ENCODE results near the gene TDO2.

TDO2 gene

DNA sequence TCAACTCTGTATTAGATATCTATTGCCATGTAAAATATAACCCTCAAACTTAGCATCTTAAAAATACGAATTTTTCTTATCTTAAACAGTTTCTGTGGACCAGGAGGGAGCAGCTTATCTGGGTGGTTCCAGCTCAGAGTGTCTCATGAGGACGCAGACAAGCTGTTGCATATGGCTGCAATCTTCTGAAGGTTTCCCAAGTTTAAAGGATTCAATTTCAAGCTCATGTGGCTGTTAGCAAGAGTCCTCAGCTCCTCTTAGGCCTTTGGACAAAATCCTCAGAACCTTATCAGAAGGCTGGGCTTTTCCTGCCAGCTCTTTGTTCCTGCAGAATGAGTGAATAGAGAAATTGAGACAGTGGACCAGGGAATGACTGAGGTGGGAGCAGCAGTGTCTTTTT is 53.0 kb downstream of the TDO2 start:
- in situ Hi-C loops (cut with MboI; ENCODE audit: low pct_unique_long_range_greater_than_20kb, low sequenced_read_pairs, unreplicated experiment) = loop anchor here (25.0 kb wide), 1 partner anchor 431 kb away; no protein-coding TSS in a partner anchor

DNA sequence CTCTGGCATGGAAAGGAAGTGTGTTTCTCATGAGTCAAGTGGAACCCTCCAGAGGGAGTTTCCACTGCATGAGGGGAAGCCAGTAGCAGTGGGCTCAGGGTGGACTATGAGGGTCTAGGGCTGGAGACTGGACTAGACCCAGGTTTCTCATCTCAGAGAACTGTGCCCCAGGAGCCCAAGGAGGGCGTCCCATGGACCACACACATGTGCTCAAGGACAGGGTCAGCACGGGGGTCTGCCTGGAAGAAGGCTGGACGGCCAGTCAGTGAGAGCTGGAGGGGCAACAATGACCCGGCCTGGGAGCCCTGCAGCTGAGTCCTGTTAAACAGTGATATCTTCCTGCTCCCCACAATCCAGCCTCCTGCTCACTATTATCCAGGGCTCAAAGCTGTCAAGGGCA is 55.9 kb downstream of the TDO2 start:
- TF ChIP-seq, protein P1, sequence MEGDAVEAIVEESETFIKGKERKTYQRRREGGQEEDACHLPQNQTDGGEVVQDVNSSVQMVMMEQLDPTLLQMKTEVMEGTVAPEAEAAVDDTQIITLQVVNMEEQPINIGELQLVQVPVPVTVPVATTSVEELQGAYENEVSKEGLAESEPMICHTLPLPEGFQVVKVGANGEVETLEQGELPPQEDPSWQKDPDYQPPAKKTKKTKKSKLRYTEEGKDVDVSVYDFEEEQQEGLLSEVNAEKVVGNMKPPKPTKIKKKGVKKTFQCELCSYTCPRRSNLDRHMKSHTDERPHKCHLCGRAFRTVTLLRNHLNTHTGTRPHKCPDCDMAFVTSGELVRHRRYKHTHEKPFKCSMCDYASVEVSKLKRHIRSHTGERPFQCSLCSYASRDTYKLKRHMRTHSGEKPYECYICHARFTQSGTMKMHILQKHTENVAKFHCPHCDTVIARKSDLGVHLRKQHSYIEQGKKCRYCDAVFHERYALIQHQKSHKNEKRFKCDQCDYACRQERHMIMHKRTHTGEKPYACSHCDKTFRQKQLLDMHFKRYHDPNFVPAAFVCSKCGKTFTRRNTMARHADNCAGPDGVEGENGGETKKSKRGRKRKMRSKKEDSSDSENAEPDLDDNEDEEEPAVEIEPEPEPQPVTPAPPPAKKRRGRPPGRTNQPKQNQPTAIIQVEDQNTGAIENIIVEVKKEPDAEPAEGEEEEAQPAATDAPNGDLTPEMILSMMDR (IDR thresholded peaks at IDR 0.05; ENCODE audit: extremely low read depth, insufficient read depth, missing control alignments) = no peak
- DNase-seq (ENCODE audit: low spot score) = no peak
- in situ Hi-C loops (cut with MboI; ENCODE audit: low pct_unique_long_range_greater_than_20kb, low sequenced_read_pairs, unreplicated experiment) = loop anchor here (25.0 kb wide), 1 partner anchor 428 kb away; no protein-coding TSS in a partner anchor

More for the DNA sequence above, 53.0 kb downstream of the TDO2 start:
- DNase-seq (ENCODE audit: low spot score) = no peak
- TF ChIP-seq, protein P1 (IDR thresholded peaks at IDR 0.05; ENCODE audit: extremely low read depth, insufficient read depth, missing control alignments) = no peak

DNA sequence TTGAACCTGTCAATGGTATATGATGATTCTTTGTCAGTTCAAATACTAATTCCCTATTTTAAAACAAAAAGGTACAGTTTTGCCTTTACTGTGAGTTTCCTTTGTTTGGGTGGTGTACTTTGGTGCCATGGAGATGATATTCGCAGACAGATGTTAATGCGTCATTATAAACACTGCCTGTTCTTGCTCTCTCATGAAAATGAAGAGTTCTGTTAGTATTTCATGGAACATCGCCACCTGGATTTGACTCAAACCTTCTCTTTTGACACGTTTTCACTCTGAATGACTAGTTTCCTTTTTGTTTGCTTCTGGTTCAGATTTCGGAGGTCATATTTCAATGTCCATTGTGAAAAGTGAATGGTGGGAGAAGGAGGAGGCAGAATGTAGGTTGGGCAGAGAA is 57.0 kb downstream of the TDO2 start:
- TF ChIP-seq, protein P1 (IDR thresholded peaks at IDR 0.05; ENCODE audit: extremely low read depth, insufficient read depth, missing control alignments) = no peak
- no peak for DNase-seq (ENCODE audit: low spot score)
- in situ Hi-C loops (cut with MboI; ENCODE audit: low pct_unique_long_range_greater_than_20kb, low sequenced_read_pairs, unreplicated experiment) = loop anchor here (25.0 kb wide), 1 partner anchor 427 kb away; no protein-coding TSS in a partner anchor

DNA sequence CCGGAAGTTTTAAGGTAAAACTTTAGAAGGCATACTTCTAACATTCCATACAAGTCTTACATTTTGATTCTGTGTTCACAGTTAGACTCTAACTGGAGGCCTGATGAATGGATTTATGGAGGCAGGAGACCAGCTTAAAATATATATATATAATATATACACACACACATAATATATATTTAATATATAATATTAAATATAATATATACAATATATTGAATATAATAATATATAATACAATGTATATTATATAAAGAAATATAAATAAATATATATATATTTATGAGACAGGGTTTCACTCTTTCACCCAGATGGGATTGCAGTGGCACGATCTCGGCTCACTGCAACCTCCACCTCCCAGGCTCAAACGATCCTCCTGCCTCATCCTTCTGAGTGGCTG is 58.1 kb downstream of the TDO2 start:
- DNase-seq (ENCODE audit: low spot score) = no peak
- in situ Hi-C loops (cut with MboI; ENCODE audit: low pct_unique_long_range_greater_than_20kb, low sequenced_read_pairs, unreplicated experiment) = loop anchor here (25.0 kb wide), 1 partner anchor 426 kb away; no protein-coding TSS in a partner anchor
- TF ChIP-seq, protein P1 (IDR thresholded peaks at IDR 0.05; ENCODE audit: extremely low read depth, insufficient read depth, missing control alignments) = no peak

DNA sequence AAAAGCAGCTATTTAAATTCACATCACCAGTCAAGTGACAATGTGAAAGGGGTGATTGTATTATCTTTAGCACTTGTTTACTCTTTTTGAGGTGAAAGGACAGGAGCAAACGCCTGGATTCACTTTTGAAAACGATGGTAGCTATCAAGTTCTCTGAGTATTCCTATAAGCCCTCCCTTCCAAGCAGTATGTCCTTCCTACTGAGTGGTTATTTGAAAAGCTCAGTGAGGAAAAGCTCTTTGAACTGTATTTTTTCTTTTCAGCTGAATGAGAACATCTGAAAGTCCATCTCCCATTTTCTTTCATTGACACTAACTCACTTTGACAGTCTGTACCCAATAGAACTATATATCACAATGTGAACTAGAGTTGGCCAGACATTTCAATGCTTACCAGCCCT is 59.3 kb downstream of the TDO2 start:
- TF ChIP-seq, protein P1 (IDR thresholded peaks at IDR 0.05; ENCODE audit: extremely low read depth, insufficient read depth, missing control alignments) = no peak
- in situ Hi-C loops (cut with MboI; ENCODE audit: low pct_unique_long_range_greater_than_20kb, low sequenced_read_pairs, unreplicated experiment) = loop anchor here (25.0 kb wide), 1 partner anchor 425 kb away; no protein-coding TSS in a partner anchor
- no peak for DNase-seq (ENCODE audit: low spot score)

DNA sequence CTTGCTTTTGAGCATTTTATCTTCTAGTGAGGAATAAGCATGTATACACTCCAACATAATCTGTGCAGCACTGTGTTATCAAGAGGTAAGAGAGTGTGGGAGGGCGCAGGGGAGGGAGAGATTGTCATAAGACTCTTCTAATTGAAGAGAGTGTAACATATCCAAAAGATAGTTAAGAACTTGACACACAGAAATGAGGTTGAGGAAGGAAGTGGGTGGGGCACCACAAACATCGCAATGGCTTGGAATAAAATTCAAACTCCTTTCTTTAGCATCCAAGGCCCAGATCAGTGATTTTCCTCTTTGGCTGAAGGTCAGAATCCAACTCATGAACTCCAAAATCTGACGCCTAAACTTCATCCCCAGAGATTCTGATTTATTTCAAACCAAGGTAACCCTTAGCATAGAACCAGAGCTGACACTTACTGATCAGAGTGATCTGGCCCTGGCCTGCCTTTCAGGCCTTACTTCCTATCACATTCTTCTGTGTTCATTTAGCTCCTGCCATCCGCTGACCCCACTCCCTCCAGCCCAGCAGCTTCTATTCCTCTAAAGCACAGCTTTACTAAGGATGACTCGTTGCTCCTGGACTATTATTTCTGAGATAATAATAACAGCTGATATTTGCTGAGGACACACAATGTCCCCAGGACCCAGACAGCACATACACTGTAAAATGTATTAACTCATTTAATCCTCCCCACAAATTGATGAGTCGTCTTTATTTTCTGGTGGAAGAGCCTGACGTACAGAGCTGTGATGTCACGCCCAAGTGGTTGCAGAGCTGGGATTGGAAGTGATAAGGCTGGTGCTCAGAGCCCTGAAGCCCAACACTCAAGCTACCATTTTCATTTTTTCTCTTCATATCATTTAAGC is 60.8 kb downstream of the TDO2 start:
- TF ChIP-seq, protein P1 (IDR thresholded peaks at IDR 0.05; ENCODE audit: extremely low read depth, insufficient read depth, missing control alignments) = no peak
- in situ Hi-C loops (cut with MboI; ENCODE audit: low pct_unique_long_range_greater_than_20kb, low sequenced_read_pairs, unreplicated experiment) = loop anchor here (25.0 kb wide), 1 partner anchor 423 kb away; no protein-coding TSS in a partner anchor
- DNase-seq (ENCODE audit: low spot score) = no peak

Measured in GM13977 (cell line).